Natural killer cell treated with Interleukin-12 subunit alpha and Interleukin-12 subunit beta and Interleukin-15 and Interleukin-18, amount 100 ng/mL, for 72 hours (primary cell): ENCODE results near the gene PKP4. TPM values are rescaled to one million over a fixed set of nuclear protein-coding genes. Genes with fewer than 3 reads are reported as not detected.
A peak's percentile ranks its signal among the peaks of the same experiment; 100 is the strongest.

Experiments used
- ATAC-seq, 2 donors: fragments of 150-1000 bp; cut with Tn5 transposase in 1 of 2; sonication (Bioruptor Pico), chemical (Tn5 transposase) in 1 of 2; 2 replicates each; pipeline ENCODE4 v1.10.0; 2021
- DNase-seq: peaks from one replicate; pipeline ENCODE4 v3.0.0; 2022; ENCODE audit warnings: low spot score
- H3K27ac Mint-ChIP-seq, 2 donors: 1 replicate in 1 of 2; 2 replicates in 1 of 2; pipeline ENCODE4 v1.8.0; 2022; ENCODE audit warnings: mixed read lengths in 2 of 2, mild to moderate bottlenecking in 1 of 2, moderate library complexity in 1 of 2
- H3K27me3 Mint-ChIP-seq, 2 donors: 1 replicate in 1 of 2; 2 replicates in 1 of 2; pipeline ENCODE4 v1.8.0; 2022; ENCODE audit warnings: mixed read lengths in 2 of 2
- H3K36me3 Mint-ChIP-seq: one replicate; pipeline ENCODE4 v1.8.0; 2022; ENCODE audit warnings: mixed read lengths
- H3K4me1 Mint-ChIP-seq, 2 donors: 1 replicate in 1 of 2; 2 replicates in 1 of 2; pipeline ENCODE4 v1.8.0; 2022; ENCODE audit warnings: low read depth in 2 of 2, mixed read lengths in 2 of 2, mild to moderate bottlenecking in 1 of 2
- H3K4me3 Mint-ChIP-seq: one replicate; pipeline ENCODE4 v1.8.0; 2022; ENCODE audit warnings: mixed read lengths
- H3K9me3 Mint-ChIP-seq: 2 replicates; pipeline ENCODE4 v1.8.0; 2022; ENCODE audit warnings: mixed read lengths
- total RNA-seq, 2 donors: library from RNA; stranded (reverse); gene quantifications; one replicate each; pipeline ENCODE4 v1.2.3, GENCODE V29; 2022

The PKP4 gene
- total RNA-seq, 2 donors from 2014 or later, result 16.9 to 54.4 TPM

DNA sequence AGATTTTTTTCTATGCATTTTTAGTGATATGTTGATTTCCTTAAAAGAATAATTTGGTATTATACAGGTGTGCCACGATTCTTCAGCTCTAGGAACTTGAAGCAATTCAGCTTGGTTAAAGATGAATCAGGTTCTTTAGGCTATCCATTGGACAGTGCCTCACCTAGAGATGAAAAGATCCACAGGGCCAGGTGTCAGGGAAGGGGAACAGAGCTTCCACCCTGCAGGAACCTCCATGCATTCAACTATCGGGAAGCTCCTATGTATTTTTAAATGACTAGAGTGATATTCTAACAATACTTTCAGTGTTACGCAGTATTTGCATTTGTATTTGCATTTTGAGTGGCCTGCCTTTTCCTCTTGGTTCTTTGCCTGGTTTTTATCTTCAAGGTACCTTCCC, 40.2 kb downstream of the PKP4 start:
- Mint-ChIP-seq H3K4me1 (peaks cover 0 to 3% of the 10 kb centered on the region in 2 donors), H3K36me3 (no peaks in the 10 kb centered on the region), H3K4me3 (no peak overlapping the region), H3K27me3 (peaks cover 0 to 6% of the 10 kb centered on the region in 2 donors), H3K9me3 (no peaks in the 10 kb centered on the region), H3K27ac (no peak overlapping the region)
- DNase-seq (no peak), ATAC-seq (no peak)

DNA sequence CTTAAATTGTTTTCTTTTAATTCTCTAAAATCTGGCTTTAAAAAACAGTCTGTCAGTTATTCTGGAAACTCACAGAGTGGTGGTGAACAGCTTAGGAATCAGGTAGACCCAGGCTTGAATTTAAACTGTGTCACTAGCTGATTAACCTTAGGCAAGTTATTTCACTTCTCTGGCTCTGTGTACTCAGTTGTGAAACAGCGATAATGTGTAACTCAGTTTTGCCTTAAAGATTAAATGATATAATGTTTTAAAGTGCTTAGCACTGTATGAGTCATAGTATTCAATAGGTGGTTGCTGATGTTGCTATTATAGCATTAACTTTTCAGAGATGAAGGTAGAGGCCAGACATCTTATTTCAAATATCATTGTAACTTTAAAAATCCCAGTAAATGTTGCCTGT, 40.7 kb downstream of the PKP4 start:
- ATAC-seq, result no peak
- Mint-ChIP-seq H3K4me3 (no peak overlapping the region), H3K27me3 (peaks cover 0 to 4% of the 10 kb centered on the region in 2 donors), H3K4me1 (peaks cover 0 to 2% of the 10 kb centered on the region in 2 donors), H3K9me3 (no peaks in the 10 kb centered on the region), H3K27ac (no peak overlapping the region), H3K36me3 (no peaks in the 10 kb centered on the region)
- DNase-seq, result no peak

DNA sequence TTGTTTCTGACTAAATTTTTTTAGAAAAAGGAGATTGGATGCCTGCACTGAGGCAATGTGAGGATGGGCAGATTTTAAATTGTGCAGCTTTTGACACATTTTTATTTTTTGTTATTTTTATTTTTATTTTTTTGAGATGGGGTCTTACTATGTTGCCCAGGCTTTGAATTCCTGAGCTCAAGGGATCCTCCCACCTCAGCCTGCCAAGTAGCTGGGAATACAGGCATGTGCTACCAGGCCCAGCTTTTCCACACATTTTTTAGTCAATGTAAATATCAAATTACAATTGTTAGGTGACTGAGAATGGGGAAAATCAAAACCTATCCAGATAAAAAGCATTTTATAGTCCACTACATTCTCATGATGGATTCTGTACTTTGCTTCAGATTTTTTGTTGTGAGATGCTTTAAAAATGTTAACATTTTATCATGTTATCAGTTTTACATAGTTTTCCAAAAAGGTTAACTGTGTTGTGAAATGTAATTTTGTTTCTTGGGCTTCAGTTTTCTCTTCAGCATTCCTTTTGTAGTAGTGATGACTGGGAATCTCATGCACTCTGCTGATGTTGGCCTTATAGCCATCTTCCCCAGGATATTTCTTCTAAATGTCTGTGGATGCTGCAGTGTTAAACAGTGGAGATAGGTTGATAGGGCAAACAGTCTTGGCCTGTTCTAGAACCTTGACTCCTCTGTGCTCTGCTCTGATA, 41.4 kb downstream of the PKP4 start:
- ATAC-seq, result no peak
- Mint-ChIP-seq H3K9me3 (no peaks in the 10 kb centered on the region), H3K27ac (no peak overlapping the region), H3K27me3 (peaks cover 0 to 2% of the 10 kb centered on the region in 2 donors), H3K36me3 (no peaks in the 10 kb centered on the region), H3K4me3 (no peak overlapping the region), H3K4me1 (no peaks in the 10 kb centered on the region)
- no peak for DNase-seq

DNA sequence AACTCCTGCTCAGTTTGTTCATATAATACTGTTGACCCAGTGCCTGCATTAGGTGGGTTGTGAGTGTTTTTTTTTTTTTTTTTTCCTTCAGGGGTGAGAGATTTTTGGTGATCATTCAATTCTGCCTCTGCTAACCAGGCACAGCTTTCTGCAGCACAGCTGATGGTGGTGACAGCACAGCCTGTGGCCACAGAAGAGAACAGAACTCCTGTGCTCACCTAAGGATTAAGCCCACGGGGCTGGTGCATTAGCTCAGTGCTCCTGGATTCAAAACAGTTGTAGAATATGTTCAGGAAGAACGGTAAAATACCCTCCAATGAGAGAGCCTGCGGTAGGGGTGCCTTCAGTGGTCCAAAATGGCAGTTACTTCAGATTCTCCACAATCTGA, 42.0 kb downstream of the PKP4 start:
- no peaks in the 10 kb centered on the region for H3K36me3 Mint-ChIP-seq
- H3K4me1 Mint-ChIP-seq, result no peaks in the 10 kb centered on the region
- ATAC-seq (no peak), DNase-seq (no peak)
- H3K4me3 Mint-ChIP-seq, result no peak overlapping the region
- no peaks in the 10 kb centered on the region for H3K27me3 Mint-ChIP-seq
- no peaks in the 10 kb centered on the region for H3K9me3 Mint-ChIP-seq
- no peak overlapping the region for H3K27ac Mint-ChIP-seq

DNA sequence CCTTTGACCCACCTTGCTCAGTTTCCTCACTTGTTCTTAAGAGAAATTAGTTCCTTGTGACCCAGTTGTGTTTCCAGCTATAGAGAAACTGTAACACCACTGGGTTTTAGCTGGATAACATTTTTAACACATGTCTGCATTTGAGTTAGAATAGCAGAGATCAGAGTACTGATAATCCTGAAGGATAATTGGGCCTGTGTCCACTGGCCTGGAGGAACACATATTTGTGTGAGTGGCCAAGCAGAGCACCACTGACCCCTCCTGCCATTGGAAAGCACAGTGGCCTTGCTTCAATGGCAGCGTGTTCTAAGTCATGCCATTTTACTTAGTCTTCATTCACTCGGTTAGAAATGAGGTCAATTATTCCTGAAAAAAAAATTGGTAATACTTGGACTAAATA, 42.6 kb downstream of the PKP4 start:
- Mint-ChIP-seq H3K36me3 (no peaks in the 10 kb centered on the region), H3K4me3 (no peak overlapping the region), H3K27me3 (no peaks in the 10 kb centered on the region), H3K4me1 (no peaks in the 10 kb centered on the region), H3K27ac (no peak overlapping the region), H3K9me3 (no peaks in the 10 kb centered on the region)
- DNase-seq (no peak), ATAC-seq (no peak)

DNA sequence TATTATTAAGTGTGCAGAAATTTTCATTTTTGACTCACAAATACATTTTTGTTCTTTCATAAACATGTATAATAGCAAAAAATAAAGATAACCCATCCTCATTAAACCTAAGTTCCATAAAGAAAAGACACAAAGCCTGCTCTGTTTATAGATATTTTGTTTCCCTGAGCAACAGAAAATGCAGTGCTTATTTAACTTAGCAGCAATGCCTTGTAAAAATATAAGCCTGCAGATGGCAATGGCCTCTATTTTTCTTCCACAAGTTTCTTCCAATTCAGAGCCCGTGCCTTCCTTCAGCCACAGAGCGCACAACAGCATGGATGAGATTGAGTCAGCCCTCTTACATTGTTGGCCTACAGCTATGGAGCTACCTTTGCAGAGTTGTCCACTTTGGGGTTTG, 43.6 kb downstream of the PKP4 start:
- no peaks in the 10 kb centered on the region for H3K27me3 Mint-ChIP-seq
- H3K4me1 Mint-ChIP-seq, result no peaks in the 10 kb centered on the region
- DNase-seq, result no peak
- ATAC-seq, result no peak
- H3K36me3 Mint-ChIP-seq, result no peaks in the 10 kb centered on the region
- H3K9me3 Mint-ChIP-seq, result no peaks in the 10 kb centered on the region
- no peak overlapping the region for H3K27ac Mint-ChIP-seq
- no peak overlapping the region for H3K4me3 Mint-ChIP-seq

DNA sequence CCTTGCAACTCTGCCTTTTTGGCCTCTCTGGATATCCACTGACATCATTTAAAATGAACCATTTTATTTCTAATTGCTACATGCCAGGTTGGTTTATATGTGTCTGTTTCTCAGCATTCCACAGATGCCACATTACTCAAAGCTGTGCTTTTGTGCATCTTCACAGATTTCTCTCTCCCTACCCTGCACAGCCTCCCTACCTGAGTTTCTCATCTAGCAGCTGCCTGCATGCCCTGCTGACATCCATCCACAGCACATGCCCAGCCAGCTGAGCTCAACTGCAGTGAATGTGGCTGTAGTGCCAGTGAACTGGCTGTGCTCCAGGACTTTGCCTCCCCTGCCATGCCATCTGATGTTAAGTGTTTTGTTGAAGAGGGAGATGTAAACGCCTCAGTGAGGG, 44.5 kb downstream of the PKP4 start:
- DNase-seq (no peak), ATAC-seq (peak in 1 of 2 donors; percentile 27)
- Mint-ChIP-seq H3K9me3 (no peaks in the 10 kb centered on the region), H3K36me3 (no peaks in the 10 kb centered on the region), H3K4me3 (no peak overlapping the region), H3K27me3 (no peaks in the 10 kb centered on the region), H3K27ac (no peak overlapping the region), H3K4me1 (peaks cover 0 to 1% of the 10 kb centered on the region in 2 donors)

DNA sequence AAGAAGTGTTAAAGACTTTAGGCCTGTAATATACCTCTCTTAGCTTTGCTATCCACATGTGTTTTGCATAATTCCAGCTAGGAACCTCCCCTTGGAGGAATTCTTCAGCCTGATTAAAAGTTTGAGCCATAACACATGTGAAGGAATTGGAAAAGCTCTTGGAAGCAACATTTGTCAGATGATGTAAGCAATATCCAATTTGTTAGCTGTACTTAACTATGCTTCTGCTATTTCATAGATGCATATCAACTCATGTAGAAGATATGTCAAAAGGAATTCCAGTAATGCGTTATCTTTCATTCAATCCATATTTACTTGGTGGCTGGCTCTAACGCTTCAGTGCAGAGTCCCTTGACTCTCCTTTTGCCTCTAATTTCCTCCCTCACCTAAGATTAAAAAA, 46.2 kb downstream of the PKP4 start:
- peaks cover 0 to 15% of the 10 kb centered on the region in 2 donors for H3K4me1 Mint-ChIP-seq
- H3K36me3 Mint-ChIP-seq, result no peaks in the 10 kb centered on the region
- ATAC-seq, result no peak
- H3K9me3 Mint-ChIP-seq, result no peaks in the 10 kb centered on the region
- no peak overlapping the region for H3K4me3 Mint-ChIP-seq
- DNase-seq, result no peak
- H3K27ac Mint-ChIP-seq, result no peak overlapping the region
- no peaks in the 10 kb centered on the region for H3K27me3 Mint-ChIP-seq

DNA sequence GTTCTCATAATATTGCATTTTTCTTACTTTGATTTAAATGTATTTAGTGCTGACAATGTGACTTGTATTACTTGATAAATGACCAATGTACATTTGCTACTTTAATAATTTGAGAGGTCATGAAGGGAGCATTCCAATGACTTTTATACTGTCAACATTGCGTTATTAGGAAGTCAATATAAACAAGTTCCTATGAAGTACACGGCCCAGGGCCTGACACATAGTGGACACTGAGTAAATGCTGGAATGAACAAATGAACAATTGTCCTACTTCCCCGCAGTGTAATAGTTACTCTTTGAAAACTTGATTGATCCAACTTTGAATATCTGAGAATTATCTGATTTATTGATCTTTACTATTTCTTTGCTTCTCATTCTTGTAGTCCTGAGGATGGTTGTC, 47.3 kb downstream of the PKP4 start:
- ATAC-seq, result no peak
- no peaks in the 10 kb centered on the region for H3K9me3 Mint-ChIP-seq
- H3K27me3 Mint-ChIP-seq, result no peaks in the 10 kb centered on the region
- H3K4me3 Mint-ChIP-seq, result no peak overlapping the region
- peaks cover 0 to 15% of the 10 kb centered on the region in 2 donors for H3K4me1 Mint-ChIP-seq
- H3K36me3 Mint-ChIP-seq, result no peaks in the 10 kb centered on the region
- H3K27ac Mint-ChIP-seq, result no peak overlapping the region
- no peak for DNase-seq

DNA sequence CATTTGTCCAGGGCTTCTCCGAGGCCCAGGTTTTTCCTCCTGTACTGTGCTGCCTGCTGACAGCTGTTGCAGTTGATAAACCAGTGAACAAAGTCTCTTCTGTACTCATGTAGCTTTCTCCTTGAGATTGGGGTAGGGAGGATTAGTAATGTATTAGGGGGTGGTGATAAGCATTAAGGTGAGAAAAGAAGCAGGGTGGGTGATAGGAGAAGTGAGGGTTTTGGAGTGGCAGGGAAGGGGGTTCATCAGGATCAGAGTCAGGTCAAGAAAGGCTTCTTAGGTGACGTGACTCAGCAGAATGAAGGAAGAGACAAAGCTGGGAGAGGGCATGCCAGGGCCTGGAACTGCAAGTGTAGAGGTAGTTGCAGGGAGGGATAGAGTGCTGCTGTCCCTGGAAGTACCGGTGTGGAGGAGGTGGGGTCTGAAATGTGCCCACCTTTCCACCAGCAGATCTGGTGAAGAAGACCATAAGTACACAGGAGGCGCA, 48.7 kb downstream of the PKP4 start:
- no peaks in the 10 kb centered on the region for H3K36me3 Mint-ChIP-seq
- no peak overlapping the region for H3K27ac Mint-ChIP-seq
- ATAC-seq, result no peak
- H3K27me3 Mint-ChIP-seq, result no peaks in the 10 kb centered on the region
- H3K4me3 Mint-ChIP-seq, result no peak overlapping the region
- DNase-seq, result no peak
- H3K9me3 Mint-ChIP-seq, result no peaks in the 10 kb centered on the region
- peaks cover 0 to 15% of the 10 kb centered on the region in 2 donors for H3K4me1 Mint-ChIP-seq

DNA sequence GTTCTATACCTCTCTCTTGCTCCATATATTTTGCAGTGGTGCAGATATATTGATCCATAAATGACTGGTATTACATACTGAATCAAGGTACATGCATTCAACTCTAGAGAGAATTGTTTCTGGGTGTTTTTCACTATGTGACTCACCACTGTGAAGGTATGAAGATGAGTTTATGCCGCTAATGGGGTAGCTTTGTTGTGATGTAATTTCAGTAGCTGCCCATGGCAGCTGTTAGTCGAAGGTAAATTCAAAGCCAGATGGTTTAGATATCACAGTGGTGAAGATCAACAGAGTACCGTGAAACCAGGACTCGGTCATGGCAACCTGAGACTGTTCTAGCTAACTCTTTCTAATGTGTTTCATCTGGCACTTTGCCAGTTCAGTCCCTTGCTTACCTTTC, 50.4 kb downstream of the PKP4 start:
- no peaks in the 10 kb centered on the region for H3K27me3 Mint-ChIP-seq
- DNase-seq (no peak), ATAC-seq (peak in 1 of 2 donors; percentile 86)
- H3K4me3 Mint-ChIP-seq, result peak overlapping the region; percentile 40
- no peaks in the 10 kb centered on the region for H3K36me3 Mint-ChIP-seq
- H3K27ac Mint-ChIP-seq, result no peak overlapping the region
- H3K4me1 Mint-ChIP-seq, result peaks cover 0 to 15% of the 10 kb centered on the region in 2 donors
- H3K9me3 Mint-ChIP-seq, result no peaks in the 10 kb centered on the region

DNA sequence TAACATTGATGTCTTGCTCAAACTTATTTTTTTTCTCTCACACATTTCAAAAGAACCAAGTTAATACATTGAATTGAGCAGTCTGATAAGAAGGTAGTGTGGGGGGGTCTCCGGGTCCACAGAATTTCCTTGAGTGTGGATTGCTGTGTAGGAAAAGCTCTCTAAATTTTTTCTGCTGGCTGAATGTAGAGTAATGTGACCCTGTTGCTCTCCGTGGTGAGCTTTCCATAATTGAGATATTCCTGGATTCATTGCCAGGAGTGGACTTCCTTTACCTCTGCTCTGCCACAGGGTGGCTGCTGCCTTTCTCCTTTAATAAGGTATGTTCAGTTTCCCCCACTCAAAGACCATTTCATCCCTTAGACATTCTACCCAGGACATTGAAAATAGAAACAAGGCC, 50.9 kb downstream of the PKP4 start:
- H3K36me3 Mint-ChIP-seq, result no peaks in the 10 kb centered on the region
- peak overlapping the region in 1 of 2 donors; percentile 38 for H3K27ac Mint-ChIP-seq
- ATAC-seq, result no peak
- DNase-seq, result no peak
- H3K27me3 Mint-ChIP-seq, result no peaks in the 10 kb centered on the region
- no peak overlapping the region for H3K4me3 Mint-ChIP-seq
- H3K4me1 Mint-ChIP-seq, result peaks cover 0 to 15% of the 10 kb centered on the region in 2 donors
- H3K9me3 Mint-ChIP-seq, result no peaks in the 10 kb centered on the region

DNA sequence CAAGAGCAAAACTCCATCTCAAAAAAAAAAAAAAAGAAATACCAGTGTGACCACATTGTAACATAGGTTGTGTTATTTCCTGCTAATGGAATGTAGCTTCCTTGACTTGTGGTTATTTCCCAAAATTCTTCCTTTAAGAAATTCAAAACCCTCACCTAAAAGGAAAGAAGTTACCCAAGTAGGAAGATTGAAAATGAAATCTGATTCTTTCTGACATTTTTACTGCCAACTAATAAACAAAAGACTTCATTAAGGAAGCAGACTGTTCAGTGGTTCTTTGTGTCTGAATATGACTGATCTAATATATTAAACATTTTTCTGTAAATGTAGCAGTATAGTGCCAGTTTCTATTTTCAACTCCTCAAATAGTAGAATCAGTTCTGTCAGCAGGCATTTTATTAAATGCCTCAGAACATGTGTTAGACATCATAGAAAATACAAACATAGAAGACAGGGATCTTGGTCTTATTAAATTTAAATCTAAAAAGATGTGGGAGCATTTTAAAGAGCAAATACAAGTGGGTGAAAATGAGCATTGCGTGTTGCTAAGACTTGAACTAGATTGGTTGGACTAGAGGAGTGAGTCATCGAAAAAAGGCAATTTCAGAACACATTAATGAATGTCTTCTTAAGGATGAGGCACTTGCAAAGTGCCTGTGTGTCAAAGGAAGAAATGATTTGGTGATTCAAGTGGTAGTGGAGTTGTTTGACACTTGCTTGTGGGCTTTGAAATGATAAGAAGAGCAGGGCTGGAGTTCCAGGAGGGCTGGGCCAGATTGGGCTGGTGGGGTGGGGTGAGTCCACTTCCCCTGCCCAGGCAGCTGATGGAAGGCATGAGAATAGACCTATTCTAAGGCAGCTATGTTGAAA, 53.4 kb downstream of the PKP4 start:
- H3K4me1 Mint-ChIP-seq, result peaks cover 3 to 15% of the 10 kb centered on the region in 2 donors
- H3K27me3 Mint-ChIP-seq, result no peaks in the 10 kb centered on the region
- ATAC-seq (no peak), DNase-seq (no peak)
- H3K9me3 Mint-ChIP-seq, result no peaks in the 10 kb centered on the region
- no peak overlapping the region for H3K27ac Mint-ChIP-seq
- no peak overlapping the region for H3K4me3 Mint-ChIP-seq
- no peaks in the 10 kb centered on the region for H3K36me3 Mint-ChIP-seq

DNA sequence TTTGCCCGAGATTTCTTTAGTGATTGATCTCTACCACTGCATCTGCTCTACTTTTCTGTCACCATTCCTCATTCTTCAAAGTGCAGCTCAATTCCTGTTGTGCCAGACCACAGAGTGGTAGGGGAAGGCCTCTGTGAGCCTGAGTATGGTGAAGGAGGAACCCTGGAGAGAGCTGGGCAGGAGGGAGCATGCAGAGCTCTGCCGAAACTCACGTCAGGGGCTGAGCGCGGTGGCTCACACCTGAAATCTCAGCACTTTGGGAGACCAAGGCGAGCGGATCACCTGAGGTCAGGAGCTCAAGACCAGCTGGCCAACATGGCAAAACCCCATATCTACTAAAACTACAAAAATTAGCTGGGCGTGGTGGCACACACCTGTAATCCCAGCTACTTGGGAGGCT, 54.1 kb downstream of the PKP4 start:
- Mint-ChIP-seq H3K27me3 (no peaks in the 10 kb centered on the region), H3K27ac (no peak overlapping the region), H3K4me1 (peaks cover 3 to 15% of the 10 kb centered on the region in 2 donors), H3K36me3 (no peaks in the 10 kb centered on the region), H3K4me3 (no peak overlapping the region), H3K9me3 (no peaks in the 10 kb centered on the region)
- no peak for ATAC-seq
- DNase-seq, result no peak
